Loucy (cell line): ENCODE results near the gene UBL4A.

Experiments
- CTCF ChIP-seq: fragments of 200-600 bp; sonication (generic); conservative IDR thresholded peaks from 2 replicates; pipeline ENCODE4 v1.5.1; 2014; ENCODE audit warnings: mild to moderate bottlenecking, antibody characterized with exemption, low read length
- EZH2phosphoT487 ChIP-seq: fragments of 200-600 bp; IDR thresholded peaks from 2 replicates; pipeline ENCODE4 v1.6.1; 2018; ENCODE audit warnings: antibody characterized with exemption, mild to moderate bottlenecking, moderate library complexity, borderline replicate concordance

DNA sequence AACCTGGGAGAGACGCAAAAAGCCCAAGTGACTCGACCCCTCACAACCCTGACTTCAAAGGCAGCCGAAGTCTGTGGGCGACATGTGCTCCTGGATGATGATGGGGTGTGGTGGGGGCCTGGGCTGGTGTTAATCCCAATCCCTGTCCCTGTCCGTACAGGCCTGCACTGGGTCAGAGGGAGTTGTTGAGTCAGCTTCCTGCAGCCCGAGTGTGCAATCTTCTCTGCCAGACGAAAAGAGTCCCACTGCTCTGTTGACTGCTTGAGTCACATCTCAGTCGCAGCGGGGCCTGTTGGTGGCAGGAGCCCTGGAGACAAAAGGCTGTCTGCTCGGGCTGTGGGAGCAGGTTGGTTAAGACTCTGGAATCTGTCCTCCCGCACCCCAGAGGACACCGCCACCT, 19.3 kb upstream of the UBL4A start:
- TF ChIP-seq CTCF (no peak), EZH2phosphoT487 (no peak)
